Fibroblast of skin of scalp (primary cell): Measurements from ENCODE around the gene EMILIN2.
A peak's percentile ranks its signal among the peaks of the same experiment; 100 is the strongest.

Experiments used
- DNase-seq: peaks from one replicate; pipeline ENCODE4 v3.0.0-alpha.2; 2013

The EMILIN2 gene

GRCh38 chr18:2958819-2959298 lies 112.1 kb downstream of the EMILIN2 start:
- peak; percentile 26 for DNase-seq

- DNase-seq, result no peak
Observed at GRCh38 chr18:2959341-2959740, 112.5 kb downstream of the EMILIN2 start.

- no peak for DNase-seq
Observed at GRCh38 chr18:2960983-2961696, 114.3 kb downstream of the EMILIN2 start.

- DNase-seq, result peak; percentile 58
Observed at GRCh38 chr18:2961821-2962220, 115.0 kb downstream of the EMILIN2 start.

GRCh38 chr18:2963048-2963447 lies 116.2 kb downstream of the EMILIN2 start:
- no peak for DNase-seq

GRCh38 chr18:2964361-2965010 lies 117.7 kb downstream of the EMILIN2 start:
- DNase-seq, result peak; percentile 42
